ENCODE measurements around the gene MGRN1.

The MGRN1 gene

GRCh38 chr16:4687946-4688673, 63.5 kb downstream of the MGRN1 start:
- DNase-seq (ENCODE audit: low spot score) = no peak

- DNase-seq (ENCODE audit: low spot score) = no peak
Measured at GRCh38 chr16:4688674-4689045, 64.0 kb downstream of the MGRN1 start.

- DNase-seq (ENCODE audit: low spot score) = no peak
Measured at GRCh38 chr16:4689091-4689671, 64.6 kb downstream of the MGRN1 start.

GRCh38 chr16:4689864-4690704, 65.5 kb downstream of the MGRN1 start:
- DNase-seq (ENCODE audit: low spot score) = no peak

GRCh38 chr16:4690946-4691665, 66.5 kb downstream of the MGRN1 start:
- no peak for DNase-seq (ENCODE audit: low spot score)

GRCh38 chr16:4691666-4692412, 67.2 kb downstream of the MGRN1 start:
- no peak for DNase-seq (ENCODE audit: low spot score)

GRCh38 chr16:4692460-4693295, 68.1 kb downstream of the MGRN1 start:
- peak; percentile 22 for DNase-seq (ENCODE audit: low spot score)

- DNase-seq (ENCODE audit: low spot score) = peak; percentile 99
Measured at GRCh38 chr16:4693296-4693955, 68.8 kb downstream of the MGRN1 start, which contains the start of gene NUDT16L1. Gene NUDT16L1, plus strand, starts transcription at chr16:4693562. Its CDS starts 165 bp downstream, at chr16:4693727.

GRCh38 chr16:4693956-4694641, 69.5 kb downstream of the MGRN1 start:
- peak; percentile 68 for DNase-seq (ENCODE audit: low spot score)

GRCh38 chr16:4694642-4695451, 70.2 kb downstream of the MGRN1 start:
- DNase-seq (ENCODE audit: low spot score) = peak; percentile 49

- DNase-seq (ENCODE audit: low spot score) = no peak
Measured at GRCh38 chr16:4695473-4696171, 71.0 kb downstream of the MGRN1 start.

GRCh38 chr16:4696172-4696904, 71.7 kb downstream of the MGRN1 start:
- no peak for DNase-seq (ENCODE audit: low spot score)

- no peak for DNase-seq (ENCODE audit: low spot score)
Measured at GRCh38 chr16:4696905-4697847, 72.5 kb downstream of the MGRN1 start.

- DNase-seq (ENCODE audit: low spot score) = no peak
Measured at GRCh38 chr16:4697848-4698291, 73.2 kb downstream of the MGRN1 start.

- no peak for DNase-seq (ENCODE audit: low spot score)
Measured at GRCh38 chr16:4698321-4699045, 73.9 kb downstream of the MGRN1 start.

Measured in AG08395 (cell line).